GM19455 (cell line): Measurements from ENCODE around the gene PISD.

ENCODE experiments used
- ATAC-seq: cut with Tn5 transposase; IDR thresholded peaks from one replicate; pipeline ENCODE4 v1.9.1; 2021; ENCODE audit not compliant: unreplicated experiment

PISD gene

GRCh38 chr22:31575190-31575589 lies 86.8 kb downstream of the PISD start:
- no peak for ATAC-seq

- ATAC-seq, result no peak
These were observed 87.9 kb downstream of the PISD start for GRCh38 chr22:31574055-31574670.

- ATAC-seq, result no peak
These were observed 89.1 kb downstream of the PISD start for GRCh38 chr22:31572939-31573338.

- no peak for ATAC-seq
These were observed 92.9 kb downstream of the PISD start for GRCh38 chr22:31569126-31569525.
